Stimulated activated CD4-positive, alpha-beta T cell treated with anti-CD3 and anti-CD28 coated beads, Interleukin-2, amount 100 ng/mL, for 4 hours (primary cell): ENCODE data around the gene RHBDD3.

Source experiments
- DNase-seq: peaks from one replicate; pipeline ENCODE4 v3.0.0-alpha.2; 2020; ENCODE audit warnings: low read depth

RHBDD3 gene

DNA sequence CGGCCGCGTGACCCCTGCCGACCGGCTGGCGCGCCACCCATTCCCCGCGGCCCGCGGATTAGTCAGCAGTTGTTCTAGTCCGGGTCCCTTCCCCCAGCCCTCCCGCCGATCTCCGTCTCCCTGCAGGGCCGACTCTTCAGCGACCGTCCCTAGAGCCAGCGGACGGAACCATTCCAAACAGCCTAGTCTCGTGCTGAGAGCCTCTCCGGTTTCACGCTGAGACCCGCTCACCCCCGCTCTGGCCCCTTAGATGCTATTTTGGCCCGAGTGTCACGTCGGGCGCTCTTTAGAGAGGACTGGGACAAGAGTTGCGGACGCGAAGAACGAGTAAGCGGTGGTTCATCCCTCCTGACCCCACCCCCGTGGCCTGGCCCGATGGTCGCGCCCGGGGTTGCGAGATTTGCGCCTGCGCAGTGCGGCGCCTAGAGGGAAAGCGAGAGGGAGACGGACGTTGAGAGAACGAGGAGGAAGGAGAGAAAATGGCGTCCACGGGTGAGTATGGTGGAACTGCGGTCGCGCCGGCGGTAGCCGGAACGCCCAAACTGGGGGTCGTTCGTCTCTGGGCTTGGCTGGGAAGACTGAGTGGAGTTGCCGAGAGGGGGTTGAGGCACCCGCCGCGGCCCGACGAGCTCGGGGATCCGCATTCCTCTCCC, at the start of gene RHBDD3, which contains the start of gene EWSR1:
TSS of gene RHBDD3 (minus strand) at position 124 of the 653 bp plus-strand sequence. CDS start 2,355 bp downstream, outside the sequence.
TSS of gene EWSR1 (plus strand) at position 411 of the 653 bp plus-strand sequence. CDS start at position 480, 69 bp downstream.
- peak; percentile 90 for DNase-seq

DNA sequence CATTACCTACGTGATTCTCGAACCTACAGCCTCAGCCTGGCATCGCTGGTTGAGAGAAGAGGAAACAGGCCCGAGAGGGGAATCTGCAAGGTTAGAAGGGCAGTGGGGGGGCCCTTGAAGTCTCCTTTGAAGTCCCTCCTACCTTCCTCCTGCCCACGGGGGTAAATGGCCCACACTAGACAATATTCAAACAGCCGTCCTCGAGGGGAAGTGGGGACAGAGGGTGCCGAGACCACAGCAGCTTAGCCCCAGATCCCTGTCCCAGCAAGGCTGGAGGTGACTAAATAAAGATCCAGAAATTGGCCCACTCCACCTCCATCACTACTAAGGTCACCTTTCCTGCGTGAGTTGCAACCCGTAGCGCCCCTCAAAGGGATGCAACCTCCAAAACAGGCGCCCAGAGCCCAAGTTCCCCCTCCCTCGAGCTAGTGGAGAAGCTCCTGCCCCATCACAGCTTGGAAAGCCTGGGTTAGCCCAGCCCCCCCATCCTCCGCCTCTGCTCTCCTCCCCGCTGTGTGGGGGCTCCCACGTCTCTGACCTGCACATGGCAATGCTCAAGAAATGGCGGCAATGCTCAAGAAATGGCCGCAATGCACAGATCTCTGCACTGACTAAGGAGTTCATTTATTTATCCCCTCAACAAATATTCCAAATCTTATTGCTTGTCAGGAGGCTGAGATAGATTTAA, 48.5 kb upstream of the RHBDD3 start:
- DNase-seq = no peak

DNA sequence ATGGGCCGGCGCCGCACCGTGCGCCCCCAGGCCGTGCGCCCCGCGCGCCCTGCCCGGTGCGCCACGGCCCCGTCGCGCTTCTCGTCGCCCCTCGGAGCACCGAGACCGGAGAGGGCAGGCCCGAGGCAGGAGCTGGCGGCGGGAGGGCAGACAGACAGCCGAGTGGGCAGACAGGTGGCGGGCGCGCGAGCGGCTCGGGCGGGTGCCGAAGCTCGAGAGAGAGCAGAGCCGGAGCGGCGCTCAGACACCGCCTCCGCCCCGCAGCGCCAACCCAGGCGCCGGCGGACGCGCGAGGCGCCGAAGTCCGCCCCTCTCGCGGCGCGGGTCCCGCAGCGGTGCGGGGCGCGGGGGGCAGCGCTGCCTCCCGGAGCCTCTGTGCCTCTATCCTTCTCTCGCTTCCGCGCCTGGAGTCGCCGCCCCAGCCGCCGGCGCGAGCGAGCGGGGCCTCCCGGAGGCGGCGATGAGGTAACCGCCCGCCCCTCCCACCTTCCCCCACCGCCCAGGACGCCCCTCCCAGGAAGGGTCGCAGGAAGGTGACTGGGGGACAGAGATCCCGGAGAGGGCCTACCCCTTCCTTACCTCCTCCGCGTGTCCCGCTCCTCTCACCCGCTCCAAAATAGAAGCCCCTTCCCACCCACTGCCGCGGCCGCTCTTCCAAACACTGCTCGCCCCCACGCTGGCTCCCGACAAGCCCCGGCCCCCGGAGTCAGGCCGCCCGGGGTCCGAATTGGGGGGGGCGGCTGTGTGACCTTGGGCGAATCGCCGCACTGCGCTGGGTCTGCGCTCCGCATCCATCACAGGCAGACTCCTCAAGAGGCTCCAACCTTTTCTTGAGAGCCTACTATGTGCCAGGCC, 47.7 kb upstream of the RHBDD3 start, which contains the start of gene RASL10A:
TSS of gene RASL10A (minus strand) at position 412 of the 855 bp plus-strand sequence. CDS start 451 bp downstream, outside the sequence.
- no peak for DNase-seq

DNA sequence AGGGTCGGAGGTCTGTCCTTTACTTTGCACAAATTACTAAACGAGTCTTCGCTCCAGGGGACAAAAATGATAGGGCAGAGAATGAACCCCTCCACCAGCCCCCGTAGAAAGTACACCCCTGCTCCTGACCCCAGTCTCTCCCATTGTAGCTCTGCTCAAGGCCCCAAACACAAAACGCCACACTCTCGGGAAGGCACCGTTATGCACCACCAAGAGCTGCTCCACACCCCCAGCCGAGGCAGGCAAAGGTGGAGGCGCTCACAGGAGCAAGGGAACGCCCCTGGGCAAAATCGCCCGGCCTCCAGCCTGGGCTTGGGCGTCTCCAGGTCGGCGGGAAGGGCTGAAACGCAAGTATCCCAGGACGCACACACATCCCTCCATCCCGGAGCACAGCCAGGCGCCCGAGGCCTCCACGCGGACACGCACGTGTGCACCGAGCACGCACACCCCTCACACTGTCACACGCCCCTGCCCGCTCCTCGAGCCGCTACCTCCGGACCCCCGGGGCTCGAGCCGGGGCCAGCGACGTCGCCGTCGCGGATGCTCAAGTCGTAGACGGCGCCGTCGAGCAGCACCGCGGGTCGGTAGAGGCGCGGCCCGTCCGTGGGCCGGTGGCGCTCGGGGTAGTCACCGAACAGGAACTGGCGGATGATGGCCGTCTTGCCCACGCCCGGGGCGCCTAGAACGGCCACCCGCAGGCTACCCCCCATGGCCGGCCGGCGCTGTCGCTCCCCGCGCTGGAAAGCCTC, 46.9 kb upstream of the RHBDD3 start:
- no peak for DNase-seq

DNA sequence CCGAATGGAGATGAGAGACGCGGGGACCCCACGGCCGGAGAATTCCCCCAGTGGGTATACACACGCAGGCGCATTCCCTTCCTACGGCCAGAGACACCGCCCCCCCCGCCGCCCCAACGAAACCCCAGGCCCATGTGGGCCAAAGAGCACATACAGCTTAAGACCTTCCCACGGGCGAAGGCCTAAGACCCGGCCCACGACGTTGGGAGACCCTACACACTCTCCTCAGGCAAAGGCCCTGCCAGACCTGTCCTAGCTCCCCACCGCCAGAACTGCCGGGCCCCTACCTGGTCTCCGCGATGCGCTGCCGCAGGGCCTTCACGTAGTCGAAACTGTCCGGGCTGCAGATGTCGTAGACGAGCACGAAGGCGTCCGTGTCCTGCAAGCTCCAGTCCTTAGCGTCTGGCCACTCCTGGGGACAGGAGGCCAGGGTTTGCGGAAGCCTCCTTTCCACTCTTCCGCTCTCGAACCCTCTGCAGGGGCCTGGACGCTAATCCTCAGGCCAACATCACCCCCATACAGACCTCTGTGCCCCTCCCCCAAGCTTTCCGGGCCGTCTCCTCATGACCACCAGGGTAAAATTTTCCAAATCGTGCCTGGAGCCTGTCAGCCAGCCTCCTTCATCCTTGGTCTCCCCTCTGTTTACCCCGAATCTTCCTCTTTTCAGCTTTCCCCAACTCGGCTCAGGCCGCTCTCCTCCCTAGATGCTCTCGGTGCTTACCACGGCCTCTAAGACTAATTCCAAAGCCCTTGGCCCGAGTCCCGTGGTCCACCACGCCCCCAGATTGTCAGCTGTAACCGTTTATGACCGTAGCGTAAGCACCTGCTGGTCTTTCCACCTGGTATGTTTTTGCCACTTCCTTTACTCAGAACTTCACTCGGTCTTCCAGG, 46.0 kb upstream of the RHBDD3 start:
- DNase-seq = no peak

DNA sequence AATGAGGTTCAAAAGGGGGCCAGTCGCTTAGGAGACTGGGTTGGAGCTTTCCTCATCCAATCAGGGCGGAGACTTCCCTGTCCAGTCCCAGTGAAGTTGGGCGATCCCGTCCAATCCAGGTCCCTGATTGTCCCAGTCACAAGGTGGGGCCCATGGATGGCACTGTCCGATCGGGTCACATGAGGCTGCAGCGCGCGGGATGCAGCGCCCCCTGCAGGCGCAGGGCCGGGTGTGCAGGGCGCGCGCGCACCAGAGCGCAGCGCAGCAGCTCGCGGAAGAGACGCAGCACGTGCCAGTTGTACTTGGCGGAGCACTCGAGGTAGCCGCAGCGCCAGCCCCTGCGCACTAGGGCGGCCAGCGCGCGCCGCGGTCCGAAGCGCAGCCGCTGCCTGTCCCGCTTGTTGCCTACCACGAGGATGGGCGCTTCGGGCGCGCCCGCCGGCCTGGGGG, 45.4 kb upstream of the RHBDD3 start:
- no peak for DNase-seq

DNA sequence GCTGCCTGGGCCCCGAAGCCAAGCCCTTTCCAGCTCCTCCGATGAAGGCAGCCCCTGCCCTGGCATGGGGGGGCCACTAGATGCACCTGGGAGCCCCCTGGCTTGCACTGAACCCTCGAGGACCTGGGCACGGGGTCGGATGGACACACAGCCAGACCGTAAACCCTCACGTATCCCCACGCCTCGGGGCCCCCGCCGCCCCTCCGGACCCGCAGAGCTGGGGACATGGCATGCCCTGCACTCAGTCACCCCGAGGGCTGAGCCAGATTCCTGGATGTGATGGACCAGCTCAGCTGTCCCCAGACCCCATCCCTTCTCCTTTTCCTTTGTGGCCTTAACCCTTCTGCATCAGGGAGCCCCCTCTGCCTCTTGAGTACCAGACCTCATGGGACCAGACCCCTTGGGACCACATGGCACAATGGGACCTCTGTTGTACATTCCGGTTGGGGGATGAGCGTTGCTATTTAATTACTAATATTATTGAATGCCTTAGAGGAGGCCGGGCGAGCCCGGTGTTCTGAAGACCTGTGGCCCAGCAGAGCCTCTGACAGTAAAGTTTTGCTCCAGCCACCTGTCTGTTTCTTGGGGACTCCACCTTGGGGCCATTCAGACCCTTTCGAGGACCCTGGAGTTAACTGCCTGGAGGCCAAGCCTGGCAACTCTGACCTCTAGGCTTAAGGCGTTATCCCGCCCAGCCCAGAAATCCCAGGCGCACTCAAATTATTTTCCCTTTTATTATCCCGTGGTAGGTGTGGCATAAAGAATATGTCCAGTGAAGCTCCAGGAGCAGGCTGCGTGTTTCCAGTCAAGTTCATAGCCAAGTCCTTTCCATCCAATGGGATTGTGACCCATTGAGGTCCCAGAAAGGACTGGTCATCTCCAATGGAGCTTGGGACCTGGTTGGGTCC, 44.7 kb upstream of the RHBDD3 start:
- DNase-seq = no peak

DNA sequence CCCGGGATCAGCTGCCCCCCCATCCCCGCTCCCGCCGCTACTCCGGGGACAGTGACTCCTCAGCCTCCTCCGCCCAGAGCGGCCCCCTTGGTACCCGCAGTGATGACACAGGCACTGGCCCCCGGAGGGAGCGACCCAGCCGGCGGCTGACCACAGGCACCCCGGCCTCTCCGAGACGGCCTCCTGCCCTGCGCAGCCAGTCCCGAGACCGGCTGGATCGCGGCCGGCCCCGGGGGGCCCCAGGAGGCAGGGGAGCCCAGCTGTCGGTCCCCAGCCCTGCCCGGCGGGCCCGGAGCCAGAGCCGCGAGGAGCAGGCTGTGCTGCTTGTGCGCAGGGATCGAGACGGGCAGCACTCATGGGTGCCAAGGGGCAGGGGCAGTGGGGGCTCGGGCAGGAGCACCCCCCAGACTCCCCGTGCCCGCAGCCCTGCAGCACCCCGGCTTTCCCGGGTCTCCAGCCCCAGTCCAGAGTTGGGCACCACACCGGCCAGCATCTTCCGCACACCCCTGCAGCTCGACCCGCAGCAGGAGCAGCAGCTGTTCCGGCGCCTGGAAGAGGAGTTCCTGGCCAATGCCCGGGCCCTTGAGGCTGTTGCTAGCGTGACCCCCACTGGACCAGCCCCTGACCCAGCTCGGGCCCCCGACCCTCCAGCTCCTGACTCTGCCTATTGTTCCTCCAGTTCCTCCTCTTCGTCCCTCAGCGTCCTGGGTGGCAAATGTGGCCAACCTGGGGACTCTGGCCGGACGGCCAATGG, 43.9 kb upstream of the RHBDD3 start:
- DNase-seq = no peak

DNA sequence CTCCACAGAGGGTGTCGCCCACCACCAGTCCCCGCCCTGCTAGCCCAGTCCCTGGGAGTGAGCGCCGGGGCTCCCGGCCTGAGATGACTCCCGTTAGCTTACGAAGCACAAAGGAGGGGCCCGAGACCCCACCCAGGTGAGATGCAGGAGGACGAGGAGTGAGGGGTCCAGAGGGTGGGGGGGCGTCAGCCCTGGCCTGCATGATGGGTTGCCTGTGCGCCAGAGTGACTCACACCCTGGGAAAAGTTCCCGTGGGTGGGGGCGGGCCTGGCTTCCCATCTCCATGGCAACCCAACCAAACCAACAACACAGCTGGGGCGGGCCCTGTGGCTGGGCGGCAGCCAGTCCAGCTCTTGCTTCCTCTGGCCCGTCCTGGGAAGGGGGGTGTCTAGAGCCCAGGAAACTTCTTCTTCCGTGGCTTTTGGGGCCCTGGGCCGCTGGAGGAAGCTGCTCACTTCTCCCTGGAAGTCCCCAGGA, 43.1 kb upstream of the RHBDD3 start:
- peak; percentile 45 for DNase-seq

DNA sequence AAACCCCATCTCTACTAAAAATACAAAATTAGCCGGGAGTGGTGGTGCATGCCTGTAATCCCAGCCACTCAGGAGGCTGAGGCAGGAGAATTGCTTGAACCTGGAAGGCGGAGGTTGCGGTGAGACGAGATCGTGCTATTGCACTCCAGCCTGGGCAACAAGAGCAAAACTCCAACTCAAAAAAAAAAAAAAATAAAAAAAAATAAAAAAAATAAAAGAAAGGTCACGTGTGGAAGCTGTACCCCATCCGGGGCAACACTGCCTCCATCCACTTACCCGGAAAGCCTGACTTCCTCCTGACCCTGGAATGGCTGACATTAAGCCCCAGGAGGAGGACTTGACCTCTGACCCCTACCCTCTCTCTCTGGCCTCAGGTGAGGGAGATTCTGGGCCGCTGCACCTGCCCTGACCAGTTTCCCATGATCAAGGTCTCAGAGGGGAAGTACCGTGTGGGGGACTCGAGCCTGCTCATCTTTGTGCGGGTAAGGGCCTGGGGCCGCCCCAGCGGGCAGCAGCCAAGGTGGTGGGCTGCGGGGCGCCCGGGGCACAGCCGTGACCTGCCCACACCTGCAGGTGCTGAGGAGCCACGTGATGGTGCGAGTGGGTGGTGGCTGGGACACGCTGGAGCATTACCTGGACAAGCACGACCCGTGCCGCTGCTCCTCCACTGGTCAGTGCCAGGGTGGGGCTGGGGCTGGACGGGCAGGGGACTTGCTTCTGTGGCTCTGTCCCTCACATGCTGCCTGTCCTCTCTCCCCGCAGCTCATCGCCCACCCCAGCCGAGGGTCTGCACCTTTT, 42.5 kb upstream of the RHBDD3 start:
- no peak for DNase-seq

DNA sequence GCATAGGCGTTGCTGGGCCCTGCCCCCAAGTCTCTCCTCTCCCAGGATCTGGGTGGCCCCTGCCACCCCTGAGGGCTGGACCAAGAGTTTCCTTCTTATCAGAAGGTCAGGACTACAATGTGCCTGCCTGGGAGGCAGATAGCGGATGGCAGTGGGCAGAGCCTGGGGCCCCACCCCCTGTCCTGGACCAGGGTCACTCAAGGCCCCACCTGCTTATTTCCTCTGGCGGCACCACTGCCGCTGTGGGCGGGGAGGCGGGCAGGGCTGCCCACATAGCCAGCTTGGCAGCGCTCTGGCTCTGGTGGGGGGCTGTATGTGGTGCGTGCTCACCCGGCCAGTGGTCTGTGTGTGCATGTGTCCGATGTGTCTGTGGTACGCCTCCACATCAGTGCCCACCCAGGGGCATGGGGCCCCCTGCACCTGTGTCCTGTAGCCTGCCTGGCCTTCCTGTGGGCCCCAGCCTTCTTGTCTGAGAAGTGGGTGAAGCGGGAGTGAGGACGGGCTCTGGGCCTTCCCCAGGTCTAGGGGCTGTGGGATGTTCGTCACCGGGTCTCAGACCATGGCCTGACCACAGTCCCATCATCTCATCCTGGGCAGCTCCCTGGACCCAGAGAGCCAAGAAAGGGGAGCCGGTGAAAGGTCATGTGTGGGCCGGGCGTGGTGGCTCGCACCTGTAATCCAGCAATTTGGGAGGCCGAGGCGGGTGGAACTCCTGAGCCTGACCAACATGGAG, 41.7 kb upstream of the RHBDD3 start:
- no peak for DNase-seq

DNA sequence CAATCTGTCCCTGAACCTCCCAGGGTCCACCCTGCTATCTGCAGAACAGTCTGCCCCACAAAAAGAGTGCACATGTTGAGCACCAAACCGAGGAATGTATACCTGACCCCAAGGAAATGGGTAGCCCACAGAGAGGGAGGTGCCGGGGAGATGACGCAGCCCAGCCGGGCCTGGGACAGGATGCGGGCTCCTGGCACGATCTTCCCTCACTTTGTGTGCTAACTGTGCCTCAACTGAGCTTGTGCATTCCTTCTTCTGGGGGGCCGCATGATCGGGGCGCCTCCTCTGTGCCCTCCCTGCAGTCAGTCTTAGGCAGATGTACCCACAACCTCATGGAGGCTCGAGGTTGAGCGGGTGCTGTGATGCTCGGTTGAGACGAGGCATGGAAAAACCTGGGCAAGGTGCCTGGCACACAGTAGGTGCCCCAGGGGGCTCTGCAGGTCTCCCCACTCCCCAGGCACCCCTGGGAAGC, 41.0 kb upstream of the RHBDD3 start:
- no peak for DNase-seq

DNA sequence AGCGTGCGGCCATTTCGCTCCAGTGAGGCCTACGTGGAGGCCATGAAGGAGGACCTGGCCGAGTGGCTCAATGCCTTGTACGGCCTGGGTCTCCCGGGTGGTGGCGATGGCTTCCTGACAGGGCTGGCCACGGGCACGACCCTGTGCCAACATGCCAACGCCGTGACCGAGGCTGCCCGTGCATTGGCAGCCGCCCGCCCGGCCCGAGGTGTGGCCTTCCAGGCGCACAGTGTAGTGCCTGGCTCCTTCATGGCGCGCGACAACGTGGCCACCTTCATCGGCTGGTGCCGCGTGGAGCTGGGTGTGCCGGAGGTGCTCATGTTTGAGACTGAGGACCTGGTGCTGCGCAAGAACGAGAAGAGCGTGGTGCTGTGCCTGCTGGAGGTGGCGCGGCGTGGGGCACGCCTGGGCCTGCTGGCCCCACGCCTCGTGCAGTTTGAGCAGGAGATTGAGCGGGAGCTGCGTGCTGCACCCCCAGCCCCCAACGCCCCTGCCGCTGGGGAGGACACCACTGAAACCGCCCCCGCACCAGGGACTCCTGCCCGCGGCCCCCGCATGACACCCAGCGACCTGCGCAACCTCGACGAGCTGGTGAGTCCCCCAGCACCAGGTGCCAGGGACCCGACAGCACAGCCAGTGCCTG, 40.5 kb upstream of the RHBDD3 start:
- DNase-seq = no peak

DNA sequence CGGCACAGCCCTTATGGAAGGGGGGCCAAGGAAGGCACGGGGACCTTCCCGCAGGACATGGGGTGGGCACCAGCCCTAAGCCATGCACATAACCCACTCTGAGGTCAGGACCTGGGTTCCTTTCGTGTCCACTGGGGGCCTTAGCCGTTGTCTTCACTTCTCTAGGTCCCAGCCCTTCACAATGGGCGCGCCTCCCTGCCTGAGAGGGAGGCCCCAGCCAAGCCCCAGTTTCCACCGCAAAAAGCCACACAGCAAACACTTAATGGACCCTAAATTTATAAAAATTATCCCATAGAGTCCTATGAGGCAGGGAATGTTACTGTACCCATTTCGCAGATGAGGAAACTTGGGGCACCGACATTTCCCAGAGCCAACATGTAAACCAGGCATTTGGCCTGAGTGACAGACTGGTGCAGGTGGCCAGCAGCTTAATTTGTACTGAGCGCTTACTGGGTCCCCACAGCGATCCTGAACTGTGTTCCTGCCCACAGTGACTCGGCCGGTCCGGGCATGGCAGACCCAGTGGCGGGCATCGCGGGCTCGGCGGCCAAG, 39.9 kb upstream of the RHBDD3 start:
- no peak for DNase-seq

DNA sequence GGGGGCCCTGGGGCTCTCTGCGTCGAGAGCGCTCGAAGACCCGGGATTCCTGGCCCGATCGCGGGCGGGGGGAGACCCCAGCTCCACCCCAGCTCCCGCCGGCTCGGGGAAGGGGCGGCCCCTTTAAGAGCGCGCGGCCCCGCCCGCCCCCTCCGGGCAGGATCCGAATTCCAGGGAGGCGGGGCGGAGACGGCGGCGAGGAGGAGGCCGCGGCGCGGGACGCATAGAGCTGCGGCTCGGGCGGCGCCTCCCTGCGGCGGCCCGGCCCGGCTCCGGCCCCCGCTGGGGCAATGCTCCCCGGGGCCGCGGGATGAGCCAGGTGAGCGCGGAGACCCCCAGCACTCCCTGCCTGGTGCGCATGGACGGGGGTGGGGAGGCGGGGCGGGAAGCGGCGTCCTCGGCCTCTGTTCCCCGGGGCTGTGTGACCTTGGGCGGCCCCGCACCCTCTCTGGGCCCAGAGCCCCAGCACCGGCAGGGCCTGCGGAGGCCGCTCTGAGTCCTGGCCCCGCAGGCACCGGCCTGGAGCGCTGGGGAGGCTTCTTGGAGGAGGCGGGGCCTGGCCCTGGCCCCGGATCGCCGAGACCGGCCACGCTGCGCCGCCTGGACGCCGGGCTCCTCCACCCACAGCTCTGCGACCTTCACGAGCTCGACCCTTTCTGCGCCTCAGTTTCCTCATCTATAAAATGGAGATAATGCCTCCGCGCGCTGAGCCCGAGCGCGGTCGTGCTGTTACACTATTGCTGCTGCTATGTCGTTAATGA, 39.2 kb upstream of the RHBDD3 start:
- DNase-seq = no peak
